OCI-LY3 (cell line): ENCODE data around the gene DACT1.

Source experiments
- H2AFZ ChIP-seq: fragments of 200-600, 300-600 bp; shearing (Covaris generic); 2 replicates; pipeline ENCODE4 v1.6.0; 2014; ENCODE audit warnings: antibody characterized with exemption, low read depth, low read length
- H3K27ac ChIP-seq: fragments of 200-600, 300-600 bp; sonication (generic); 2 replicates; pipeline ENCODE4 v1.5.1; 2014; ENCODE audit warnings: mild to moderate bottlenecking, low read length, moderate library complexity, mixed read lengths
- H3K27me3 ChIP-seq: fragments of 200-600, 300-600 bp; sonication (generic); 2 replicates; pipeline ENCODE4 v1.6.1; 2014; ENCODE audit warnings: low read depth, low read length, mixed read lengths
- H3K36me3 ChIP-seq: fragments of 200-600, 300-600 bp; sonication (generic); replicated peaks from 2 replicates; pipeline ENCODE3; 2014; ENCODE audit warnings: low read depth, low read length, mixed read lengths
- H3K4me1 ChIP-seq: fragments of 300-600, 200-600 bp; sonication (generic); 2 replicates; pipeline ENCODE4 v1.6.1; 2014; ENCODE audit warnings: low read length, mixed read lengths
- H3K4me2 ChIP-seq: fragments of 200-600, 300-600 bp; sonication (generic); 2 replicates; pipeline ENCODE4 v1.6.1; 2014; ENCODE audit warnings: low read length, mixed read lengths
- H3K4me3 ChIP-seq: fragments of 300-600, 200-600 bp; sonication (generic); 2 replicates; pipeline ENCODE4 v1.5.1; 2014; ENCODE audit warnings: antibody characterized with exemption, mild to moderate bottlenecking, low read length, moderate library complexity
- H3K79me2 ChIP-seq: fragments of 300-600, 200-600 bp; shearing (Covaris generic); 2 replicates; pipeline ENCODE4 v1.6.1; 2014; ENCODE audit warnings: mild to moderate bottlenecking, low read length, mixed read lengths
- H3K9ac ChIP-seq: fragments of 300-600, 200-600 bp; shearing (Covaris generic); 2 replicates; pipeline ENCODE4 v1.6.0; 2014; ENCODE audit warnings: mild to moderate bottlenecking, low read length, moderate library complexity
- H3K9me3 ChIP-seq: fragments of 200-600, 300-600 bp; shearing (Covaris generic); 2 replicates; pipeline ENCODE4 v1.6.1; 2014; ENCODE audit warnings: low read length, mixed read lengths; ENCODE audit not compliant: insufficient read depth
- H4K20me1 ChIP-seq: fragments of 200-600, 300-600 bp; sonication (generic); 2 replicates; pipeline ENCODE4 v1.6.1; 2016; ENCODE audit warnings: low read length, mixed read lengths; ENCODE audit not compliant: insufficient read depth
- CTCF ChIP-seq: fragments of 200-600, 300-600 bp; sonication (generic); IDR thresholded peaks from 2 replicates; pipeline ENCODE4 v1.5.1; 2014; ENCODE audit warnings: antibody characterized with exemption, low read length, low read depth
- EZH2phosphoT487 ChIP-seq: fragments of 200-600 bp; shearing (Covaris generic); IDR thresholded peaks from 2 replicates; pipeline ENCODE4 v1.6.1; 2018; ENCODE audit warnings: antibody characterized with exemption, mixed run types, low read depth

Gene DACT1

DNA sequence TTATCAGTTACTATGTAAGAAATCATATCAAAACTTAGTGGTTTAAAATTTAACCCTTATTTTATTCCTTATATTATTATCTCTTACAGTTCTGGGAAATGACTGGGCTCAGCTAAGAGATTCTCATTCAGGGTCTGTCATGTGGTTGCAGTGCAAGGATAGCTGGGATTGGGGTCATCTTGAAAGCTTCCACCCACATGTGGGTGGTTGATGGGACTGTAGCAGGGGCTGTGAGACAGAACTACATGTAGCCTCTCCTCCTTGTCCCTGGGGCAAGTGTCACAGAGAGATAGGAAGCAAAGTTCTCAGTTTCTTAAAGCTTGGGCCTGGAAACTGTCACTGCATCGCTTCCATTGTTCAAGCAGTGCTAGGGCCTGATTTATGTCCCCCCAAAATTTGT, 57.8 kb downstream of the DACT1 start:
- H3K4me3 ChIP-seq: no peak overlapping the region
- H3K79me2 ChIP-seq: no peaks in the 10 kb centered on the region
- H3K4me1 ChIP-seq: peaks cover 12% of the 10 kb centered on the region
- no peak overlapping the region for H3K4me2 ChIP-seq
- H3K9ac ChIP-seq: no peak overlapping the region
- TF ChIP-seq EZH2phosphoT487 (no peak), CTCF (no peak)
- no peaks in the 10 kb centered on the region for H3K9me3 ChIP-seq
- H4K20me1 ChIP-seq: no peaks in the 10 kb centered on the region
- no peak overlapping the region for H3K27ac ChIP-seq
- no peak overlapping the region for H2AFZ ChIP-seq
- H3K36me3 ChIP-seq: no peaks in the 10 kb centered on the region
- H3K27me3 ChIP-seq: no peaks in the 10 kb centered on the region

DNA sequence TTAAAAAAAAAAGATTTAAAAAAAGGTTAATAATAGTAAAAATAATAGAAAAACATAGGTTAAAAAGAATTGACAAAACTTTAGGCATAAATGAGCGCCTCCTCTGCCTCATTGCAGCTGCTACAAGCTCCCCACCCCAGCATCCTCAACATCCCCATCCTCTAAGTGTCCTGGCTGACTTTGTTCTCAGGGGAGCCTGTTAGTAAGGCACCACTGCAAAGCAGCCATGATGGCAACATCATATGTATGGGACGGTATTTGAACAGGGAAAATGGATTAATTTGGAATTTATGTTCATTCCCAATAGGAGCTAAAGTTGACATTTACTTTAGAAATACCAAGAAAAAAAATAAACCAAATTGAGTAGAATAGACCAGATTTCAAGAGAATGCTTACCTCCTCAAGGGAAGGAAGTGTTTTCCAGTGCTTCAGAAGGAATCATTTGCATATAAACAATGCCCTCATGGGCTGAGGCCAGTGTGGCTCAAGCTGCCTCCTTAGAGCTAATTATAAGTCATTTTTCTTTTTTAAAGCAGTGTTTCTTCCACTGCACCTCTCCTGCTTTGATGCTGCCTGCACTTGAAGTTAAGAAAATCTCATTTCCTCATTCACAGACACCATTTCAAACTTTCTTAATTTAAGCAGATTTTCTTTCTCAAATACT, 59.6 kb downstream of the DACT1 start:
- peaks cover 15% of the 10 kb centered on the region for H3K4me1 ChIP-seq
- no peaks in the 10 kb centered on the region for H3K36me3 ChIP-seq
- H3K9ac ChIP-seq: peak overlapping the region; percentile 10; the same call in 1 of the 2 replicates
- no peaks in the 10 kb centered on the region for H3K79me2 ChIP-seq
- H3K9me3 ChIP-seq: no peaks in the 10 kb centered on the region
- TF ChIP-seq CTCF (no peak), EZH2phosphoT487 (no peak)
- no peaks in the 10 kb centered on the region for H3K27me3 ChIP-seq
- H3K4me3 ChIP-seq: no peak overlapping the region
- peak overlapping the region; percentile 55; the same call in 1 of the 2 replicates for H2AFZ ChIP-seq
- peak overlapping the region; percentile 12 for H3K27ac ChIP-seq
- peak overlapping the region; percentile 46 for H3K4me2 ChIP-seq
- no peaks in the 10 kb centered on the region for H4K20me1 ChIP-seq
